ENCODE measurements around the gene C1orf174. TPM values are rescaled to one million over a fixed set of nuclear protein-coding genes. Genes with fewer than 3 reads are reported as not detected.
A peak's percentile ranks its signal among the peaks of the same experiment; 100 is the strongest.

The C1orf174 gene
- total RNA-seq, 2 experiments from 2014 or later = 28.5 TPM

DNA sequence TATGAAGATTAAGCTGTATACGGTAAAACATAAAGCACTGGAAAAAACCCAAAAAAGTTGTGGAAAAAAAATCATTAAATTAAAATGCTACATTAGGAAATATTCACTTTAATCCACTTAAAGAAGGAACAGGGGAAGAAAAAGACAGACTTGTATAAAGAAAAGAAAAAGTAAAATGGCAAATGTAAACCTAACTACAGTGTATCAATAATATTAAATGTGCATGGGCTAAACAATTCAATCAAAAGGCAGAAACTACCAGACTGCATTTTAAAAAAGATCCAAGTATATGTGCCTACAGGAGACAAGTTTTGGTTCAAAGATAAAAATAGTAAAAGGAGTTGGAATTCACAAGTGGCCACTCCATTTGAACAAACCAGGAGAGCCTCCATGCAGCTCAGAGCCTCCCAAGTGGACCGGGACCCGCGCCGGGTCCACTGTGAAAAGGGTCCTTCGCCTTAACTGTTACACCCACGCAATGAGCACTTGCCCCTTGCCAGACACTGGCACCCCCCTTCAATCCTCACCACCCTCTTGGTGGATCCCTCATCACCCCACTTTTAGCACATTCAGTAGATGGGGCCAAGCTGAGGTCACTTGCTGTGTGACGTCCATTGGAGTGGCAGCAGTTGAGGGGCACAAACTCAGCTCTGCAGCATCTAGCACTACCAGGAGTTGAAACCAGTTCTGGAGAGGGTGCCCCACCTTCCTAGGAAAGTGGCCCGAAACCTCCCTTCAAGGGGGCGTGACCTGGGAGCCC lies 898 bp downstream of the C1orf174 start:
- Mint-ChIP-seq H3K9me3 (ENCODE audit: insufficient read depth) (no peaks in the 10 kb centered on the region), H3K27me3 (ENCODE audit: low read depth) (no peaks in the 10 kb centered on the region), H3K27ac (peak overlapping the region; percentile 99), H3K4me1 (ENCODE audit: low read depth) (peaks cover 60% of the 10 kb centered on the region), H3K4me3 (peak overlapping the region; percentile 96), H3K36me3 (ENCODE audit: low read depth) (peaks cover 27% of the 10 kb centered on the region)
- ChIA-PET CTCF (interaction anchor here (0.8 to 7.1 kb wide), 2 partner anchors 15 to 42 kb away, joined by 4 to 37 read pairs; partner anchors contain the start of genes CEP104 and DFFB), POLR2A (interaction anchor here (0.7 to 2.4 kb wide), 3 partner anchors 8 to 63 kb away, joined by 4 to 12 read pairs (median 6); partner anchors contain the start of genes CEP104 and DFFB)
- no peak for DNase-seq
- ATAC-seq = no peak

DNA sequence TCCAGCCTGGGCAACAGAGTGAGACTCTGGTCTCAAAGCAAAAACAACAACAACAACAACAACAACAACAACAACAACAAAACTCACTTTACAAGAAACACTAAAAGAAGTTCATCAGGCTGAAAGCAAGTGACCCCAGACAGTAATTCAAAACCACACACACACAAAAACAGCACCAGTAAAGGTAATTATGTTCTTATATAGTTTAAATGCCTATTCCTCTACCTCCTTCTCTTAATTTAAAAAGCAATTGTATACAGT lies 1.7 kb downstream of the C1orf174 start:
- Mint-ChIP-seq H3K9me3 (ENCODE audit: insufficient read depth) (no peaks in the 10 kb centered on the region), H3K27me3 (ENCODE audit: low read depth) (no peaks in the 10 kb centered on the region), H3K4me3 (peak overlapping the region; percentile 96), H3K4me1 (ENCODE audit: low read depth) (peaks cover 53% of the 10 kb centered on the region), H3K27ac (no peak overlapping the region), H3K36me3 (ENCODE audit: low read depth) (peaks cover 29% of the 10 kb centered on the region)
- ChIA-PET CTCF (interaction anchor here (7.1 kb wide), 1 partner anchor 41 kb away, joined by 37 read pairs; the partner anchor contains the start of genes CEP104 and DFFB), POLR2A (no interaction called here)
- no peak for DNase-seq
- ATAC-seq = no peak

DNA sequence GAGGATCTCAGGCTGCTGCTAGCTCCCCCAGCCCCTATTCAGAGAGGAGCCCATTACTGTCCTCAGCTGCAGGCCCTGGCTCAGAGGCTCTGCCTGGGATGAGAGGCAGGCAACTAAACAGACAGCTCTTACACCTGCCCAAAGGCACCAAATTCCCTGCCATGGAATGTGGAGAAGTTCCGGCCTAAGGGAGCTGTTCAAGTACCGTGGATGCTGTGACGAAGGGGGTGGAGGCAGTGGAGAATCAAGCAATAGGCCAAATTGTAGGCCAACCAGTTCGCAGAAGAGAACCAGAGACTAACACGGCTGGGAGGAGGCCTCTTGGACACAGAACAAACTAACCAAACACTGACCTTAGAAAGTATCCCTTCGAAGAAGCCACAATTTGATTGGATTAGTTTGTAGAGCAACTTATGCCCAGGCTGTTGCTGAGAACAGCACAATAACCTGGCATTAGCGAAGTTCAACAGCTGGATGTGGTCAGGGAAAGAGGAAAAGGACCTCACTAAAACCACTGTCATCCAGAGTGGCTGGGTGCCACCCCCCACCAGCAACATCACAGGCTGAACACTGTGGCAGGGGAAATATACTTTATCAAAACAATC lies 3.6 kb downstream of the C1orf174 start:
- no peak for DNase-seq
- POLR2A ChIA-PET = no interaction called here
- CTCF ChIA-PET = no interaction called here
- H3K27me3 Mint-ChIP-seq (ENCODE audit: low read depth) = no peaks in the 10 kb centered on the region
- H3K4me3 Mint-ChIP-seq = no peak overlapping the region
- no peaks in the 10 kb centered on the region for H3K9me3 Mint-ChIP-seq (ENCODE audit: insufficient read depth)
- ATAC-seq = no peak
- peaks cover 38% of the 10 kb centered on the region for H3K4me1 Mint-ChIP-seq (ENCODE audit: low read depth)
- no peak overlapping the region for H3K27ac Mint-ChIP-seq
- peaks cover 33% of the 10 kb centered on the region for H3K36me3 Mint-ChIP-seq (ENCODE audit: low read depth)

DNA sequence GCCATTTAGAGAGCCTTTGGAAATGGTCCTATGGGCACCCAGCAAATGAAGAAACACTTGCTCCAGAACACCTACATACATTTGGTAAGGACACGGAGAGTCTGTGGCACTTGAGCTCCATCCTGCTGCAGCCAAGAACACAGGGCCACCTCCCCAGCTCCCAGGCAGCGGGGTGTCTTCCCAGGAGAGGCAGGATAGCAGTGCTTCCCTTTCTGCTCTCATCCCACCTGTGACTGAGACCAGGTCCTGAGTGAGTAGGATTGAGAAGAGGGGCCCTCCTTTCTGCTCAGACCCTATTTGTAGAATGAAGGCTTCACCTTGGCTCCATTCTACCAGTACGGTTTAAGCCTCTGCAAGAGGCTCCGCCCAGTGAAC lies 4.1 kb downstream of the C1orf174 start:
- ChIA-PET POLR2A (interaction anchor here (1.0 kb wide), 1 partner anchor 9 kb away, joined by 3 read pairs; no protein-coding TSS in a partner anchor), CTCF (no interaction called here)
- DNase-seq (no peak), ATAC-seq (no peak)
- Mint-ChIP-seq H3K27ac (no peak overlapping the region), H3K36me3 (ENCODE audit: low read depth) (peaks cover 35% of the 10 kb centered on the region), H3K4me3 (no peak overlapping the region), H3K9me3 (ENCODE audit: insufficient read depth) (no peaks in the 10 kb centered on the region), H3K4me1 (ENCODE audit: low read depth) (peaks cover 40% of the 10 kb centered on the region), H3K27me3 (ENCODE audit: low read depth) (no peaks in the 10 kb centered on the region)

DNA sequence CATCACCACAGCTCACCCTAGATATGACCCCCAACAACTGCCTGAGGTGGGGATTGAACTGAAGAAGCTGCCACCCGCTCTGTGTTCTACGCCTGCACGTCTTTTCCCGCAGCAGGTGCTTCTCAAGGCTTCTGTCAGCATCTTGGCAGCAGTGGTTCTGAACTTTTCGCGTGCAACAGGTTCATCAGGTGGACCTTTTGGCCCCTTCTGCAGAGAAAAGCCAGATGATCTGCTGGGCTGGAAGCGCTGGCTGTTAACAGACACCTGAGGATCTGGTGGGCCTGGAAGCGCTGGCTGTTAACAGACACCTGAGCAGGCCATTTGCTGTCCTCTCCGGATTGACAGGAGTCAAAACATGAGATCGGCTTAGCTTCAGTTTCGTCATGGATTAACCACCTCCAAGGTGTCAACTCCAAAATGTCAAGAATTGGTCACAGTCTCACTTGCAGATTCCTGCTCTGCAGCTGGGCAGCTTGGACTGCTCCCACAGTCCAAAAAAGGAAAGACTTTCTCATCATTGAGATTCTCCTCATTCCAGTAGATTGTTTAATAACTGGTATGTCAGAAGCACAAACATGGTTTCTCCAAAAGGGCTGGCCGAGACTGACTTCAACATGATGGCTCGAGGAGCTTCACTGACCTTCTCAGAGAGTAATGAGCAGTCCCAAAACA lies 4.7 kb downstream of the C1orf174 start:
- H3K4me1 Mint-ChIP-seq (ENCODE audit: low read depth) = peaks cover 45% of the 10 kb centered on the region
- H3K27me3 Mint-ChIP-seq (ENCODE audit: low read depth) = no peaks in the 10 kb centered on the region
- peaks cover 40% of the 10 kb centered on the region for H3K36me3 Mint-ChIP-seq (ENCODE audit: low read depth)
- ATAC-seq (no peak), DNase-seq (no peak)
- ChIA-PET POLR2A (interaction anchor here (1.0 kb wide), 1 partner anchor 8 kb away, joined by 3 read pairs; no protein-coding TSS in a partner anchor), CTCF (no interaction called here)
- H3K9me3 Mint-ChIP-seq (ENCODE audit: insufficient read depth) = no peaks in the 10 kb centered on the region
- H3K27ac Mint-ChIP-seq = no peak overlapping the region
- H3K4me3 Mint-ChIP-seq = no peak overlapping the region

DNA sequence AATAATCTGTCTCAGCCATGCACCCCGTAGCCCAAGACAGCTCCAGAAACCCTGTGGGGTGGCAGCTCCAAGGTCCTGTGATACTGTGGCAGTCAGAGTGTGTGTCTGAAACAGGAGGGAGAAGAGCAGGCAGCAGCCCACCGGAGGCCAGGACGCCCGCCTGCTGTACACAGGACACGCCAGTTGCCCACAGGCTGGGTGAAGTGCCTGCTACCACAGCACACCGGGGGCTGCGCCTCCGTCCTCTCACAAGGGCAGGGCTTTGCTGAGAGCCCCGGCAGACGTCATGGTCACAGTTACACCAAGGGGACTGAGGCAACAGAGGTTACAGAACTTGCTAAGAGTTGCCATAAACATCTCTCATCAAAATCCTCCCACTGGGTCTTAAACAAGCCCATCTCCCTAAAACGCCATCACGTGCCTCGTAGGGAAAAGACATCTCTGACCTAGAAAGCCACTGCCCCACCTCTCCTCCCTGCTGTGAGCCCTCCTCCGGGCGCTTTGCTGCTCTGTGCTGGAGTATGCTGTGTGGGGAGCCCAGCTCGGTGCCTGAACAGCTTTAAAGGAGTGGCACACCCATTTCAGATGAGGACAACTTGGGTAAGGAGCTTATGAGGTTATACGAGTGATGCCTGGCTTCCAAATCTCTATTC lies 5.3 kb downstream of the C1orf174 start:
- H3K27me3 Mint-ChIP-seq (ENCODE audit: low read depth) = no peaks in the 10 kb centered on the region
- ChIA-PET POLR2A (interaction anchor here (1.0 kb wide), 1 partner anchor 8 kb away, joined by 3 read pairs; no protein-coding TSS in a partner anchor), CTCF (no interaction called here)
- DNase-seq (no peak), ATAC-seq (no peak)
- peaks cover 46% of the 10 kb centered on the region for H3K36me3 Mint-ChIP-seq (ENCODE audit: low read depth)
- H3K27ac Mint-ChIP-seq = no peak overlapping the region
- H3K4me1 Mint-ChIP-seq (ENCODE audit: low read depth) = peaks cover 50% of the 10 kb centered on the region
- H3K4me3 Mint-ChIP-seq = no peak overlapping the region
- no peaks in the 10 kb centered on the region for H3K9me3 Mint-ChIP-seq (ENCODE audit: insufficient read depth)

DNA sequence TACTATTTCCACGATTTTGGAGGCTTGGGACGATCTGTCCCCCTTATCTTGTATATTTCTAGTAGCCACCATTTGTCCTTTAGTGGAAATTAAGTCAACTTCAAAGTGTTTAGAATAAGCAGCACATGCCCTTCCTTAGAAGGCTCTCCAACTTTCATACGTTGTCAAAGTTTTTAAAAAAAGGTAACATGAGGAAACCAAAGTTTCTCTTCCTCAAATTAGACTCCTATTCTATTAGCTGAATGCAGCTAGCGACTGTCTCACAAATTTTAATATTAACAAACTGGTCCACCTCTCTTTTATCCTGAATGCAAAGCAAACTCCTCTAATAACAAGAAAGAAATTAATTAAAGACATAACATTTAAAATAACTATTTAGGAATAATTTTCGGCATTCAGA lies 6.9 kb downstream of the C1orf174 start:
- Mint-ChIP-seq H3K9me3 (ENCODE audit: insufficient read depth) (no peaks in the 10 kb centered on the region), H3K4me1 (ENCODE audit: low read depth) (peaks cover 39% of the 10 kb centered on the region), H3K4me3 (no peak overlapping the region), H3K27me3 (ENCODE audit: low read depth) (no peaks in the 10 kb centered on the region), H3K36me3 (ENCODE audit: low read depth) (peaks cover 49% of the 10 kb centered on the region), H3K27ac (no peak overlapping the region)
- CTCF ChIA-PET = interaction anchor here (1.3 kb wide), 1 partner anchor 8 kb away, joined by 3 read pairs; no protein-coding TSS in a partner anchor
- ATAC-seq (no peak), DNase-seq (no peak)
- POLR2A ChIA-PET = no interaction called here

DNA sequence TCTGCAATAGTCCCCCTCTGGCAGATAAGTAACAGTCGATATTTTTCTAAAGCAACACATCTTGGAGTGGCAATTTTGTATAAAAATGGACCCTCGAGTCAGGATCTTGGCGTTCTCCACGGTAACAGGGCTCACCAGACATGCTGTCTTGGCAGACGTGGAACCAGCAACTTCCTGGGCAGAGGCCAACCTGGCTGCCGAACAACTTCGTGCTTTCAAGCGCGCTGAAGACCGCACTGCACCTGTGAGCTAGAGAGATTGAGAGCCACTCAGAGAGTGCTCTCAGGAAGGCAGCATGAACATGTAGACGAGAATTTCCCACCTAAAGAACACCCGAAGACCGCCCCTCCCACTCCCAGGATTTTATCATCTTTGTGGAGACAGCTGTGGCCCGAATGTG lies 7.3 kb downstream of the C1orf174 start:
- peaks cover 35% of the 10 kb centered on the region for H3K4me1 Mint-ChIP-seq (ENCODE audit: low read depth)
- no peaks in the 10 kb centered on the region for H3K27me3 Mint-ChIP-seq (ENCODE audit: low read depth)
- ChIA-PET POLR2A (no interaction called here), CTCF (interaction anchor here (1.3 kb wide), 1 partner anchor 8 kb away, joined by 3 read pairs; no protein-coding TSS in a partner anchor)
- H3K4me3 Mint-ChIP-seq = no peak overlapping the region
- H3K27ac Mint-ChIP-seq = peak overlapping the region; percentile 18
- ATAC-seq = no peak
- DNase-seq = no peak
- no peaks in the 10 kb centered on the region for H3K9me3 Mint-ChIP-seq (ENCODE audit: insufficient read depth)
- H3K36me3 Mint-ChIP-seq (ENCODE audit: low read depth) = peaks cover 49% of the 10 kb centered on the region

DNA sequence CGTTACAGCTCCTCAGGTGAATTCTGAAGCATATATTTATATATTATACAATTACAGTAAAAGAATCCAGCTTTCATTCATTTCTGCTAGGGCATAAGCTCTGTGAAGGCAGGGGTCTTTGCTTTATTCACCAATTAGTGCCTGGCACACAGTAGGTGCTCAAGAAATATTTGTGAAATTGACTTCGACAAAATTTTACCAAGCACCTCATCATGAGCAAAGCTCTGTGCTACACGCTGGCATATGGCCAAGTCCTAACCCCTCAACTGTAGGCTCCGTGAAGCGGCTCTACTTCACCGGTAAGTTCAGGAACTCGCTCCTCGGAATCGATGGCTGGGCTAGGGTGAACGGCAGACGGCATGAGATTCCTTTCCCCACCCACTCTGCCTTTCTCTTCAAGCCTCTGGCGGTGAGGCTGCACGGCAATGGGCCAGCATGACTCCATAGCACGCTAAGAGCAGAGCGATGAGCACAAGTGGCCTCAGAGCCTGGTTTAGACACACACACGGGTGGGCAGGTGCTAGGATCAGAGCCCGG lies 8.7 kb downstream of the C1orf174 start:
- Mint-ChIP-seq H3K36me3 (ENCODE audit: low read depth) (peaks cover 44% of the 10 kb centered on the region), H3K4me3 (no peak overlapping the region), H3K4me1 (ENCODE audit: low read depth) (peaks cover 23% of the 10 kb centered on the region), H3K27me3 (ENCODE audit: low read depth) (no peaks in the 10 kb centered on the region), H3K9me3 (ENCODE audit: insufficient read depth) (no peaks in the 10 kb centered on the region), H3K27ac (no peak overlapping the region)
- DNase-seq = no peak
- POLR2A ChIA-PET = interaction anchor here (0.7 to 1.2 kb wide), 2 partner anchors 9 to 11 kb away, joined by 4 to 6 read pairs; partner anchors contain the start of gene C1orf174
- no peak for ATAC-seq
- CTCF ChIA-PET = no interaction called here

DNA sequence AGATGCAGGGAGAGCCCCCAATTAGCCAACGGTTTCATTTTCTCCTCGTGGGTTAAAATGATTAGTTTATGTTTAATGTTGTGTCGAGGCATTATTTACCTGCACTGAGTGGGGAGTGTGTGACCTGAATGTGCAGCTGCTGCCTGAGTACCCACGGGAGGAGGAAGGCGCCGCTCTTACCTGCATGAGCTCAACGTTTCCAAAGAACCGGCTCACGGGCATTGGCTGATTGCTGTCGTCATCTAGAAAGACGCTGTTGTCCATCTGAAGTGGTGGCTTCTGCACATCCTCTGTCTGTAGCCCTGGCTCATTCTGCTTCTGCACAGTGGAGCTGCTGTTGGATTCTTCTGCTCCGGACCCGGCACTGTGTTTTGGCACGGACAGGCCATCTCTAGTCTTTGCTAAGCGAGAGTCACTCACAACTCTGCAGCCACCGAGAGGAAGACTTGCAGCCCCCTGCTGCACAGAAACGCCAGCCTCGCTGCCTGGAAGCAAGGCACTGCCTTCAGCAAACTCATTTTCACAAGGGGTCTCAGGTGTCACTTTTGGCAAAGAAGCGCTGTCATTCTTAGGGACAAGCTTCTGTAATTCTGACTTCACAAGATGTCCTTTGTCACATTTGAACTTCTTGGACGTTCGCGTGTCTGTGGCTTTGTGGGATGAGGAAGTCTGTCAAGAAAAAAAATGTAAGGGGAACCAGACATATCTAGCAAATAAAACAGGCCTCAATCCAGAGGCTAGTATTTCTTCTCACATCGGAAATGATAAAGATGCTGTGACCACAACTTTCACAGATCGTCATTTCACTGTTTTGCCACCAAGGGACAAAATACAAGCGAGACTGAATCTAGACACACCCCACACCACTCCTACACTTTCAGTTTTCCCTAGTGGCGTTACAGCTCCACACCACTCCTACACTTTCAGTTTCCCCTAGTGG lies 9.4 kb downstream of the C1orf174 start:
- POLR2A ChIA-PET = interaction anchor here (0.7 to 1.2 kb wide), 2 partner anchors 9 to 12 kb away, joined by 4 to 6 read pairs; partner anchors contain the start of gene C1orf174
- ATAC-seq = peak; percentile 73
- Mint-ChIP-seq H3K9me3 (ENCODE audit: insufficient read depth) (no peaks in the 10 kb centered on the region), H3K27me3 (ENCODE audit: low read depth) (no peaks in the 10 kb centered on the region), H3K4me3 (no peak overlapping the region), H3K36me3 (ENCODE audit: low read depth) (peaks cover 39% of the 10 kb centered on the region), H3K4me1 (ENCODE audit: low read depth) (peaks cover 20% of the 10 kb centered on the region), H3K27ac (peak overlapping the region; percentile 37)
- DNase-seq = no peak
- CTCF ChIA-PET = no interaction called here

DNA sequence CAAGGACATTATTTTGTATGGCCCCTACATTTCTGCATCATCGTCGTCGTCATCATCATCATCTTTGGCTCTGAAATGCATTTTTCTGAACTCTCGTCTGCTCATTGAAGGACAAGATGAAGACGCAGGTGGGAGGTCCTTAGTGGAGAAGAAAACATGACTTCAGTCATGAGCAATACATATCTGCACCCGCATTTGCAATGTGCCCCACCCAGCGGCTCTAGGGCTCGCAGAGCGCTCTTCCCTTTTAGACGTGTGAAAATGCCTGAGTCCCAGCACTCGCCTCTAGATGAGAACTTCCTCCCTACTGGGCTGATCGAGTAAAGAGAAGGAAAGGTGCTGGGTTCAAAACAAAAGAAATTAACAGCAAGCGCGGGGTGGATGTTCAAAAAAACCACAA lies 10.1 kb downstream of the C1orf174 start:
- CTCF ChIA-PET = interaction anchor here (3.0 kb wide), 1 partner anchor 32 kb away, joined by 8 read pairs; the partner anchor contains the start of gene DFFB
- peaks cover 38% of the 10 kb centered on the region for H3K36me3 Mint-ChIP-seq (ENCODE audit: low read depth)
- POLR2A ChIA-PET = no interaction called here
- H3K27ac Mint-ChIP-seq = peak overlapping the region; percentile 2
- no peaks in the 10 kb centered on the region for H3K9me3 Mint-ChIP-seq (ENCODE audit: insufficient read depth)
- ATAC-seq (no peak), DNase-seq (no peak)
- no peak overlapping the region for H3K4me3 Mint-ChIP-seq
- peaks cover 20% of the 10 kb centered on the region for H3K4me1 Mint-ChIP-seq (ENCODE audit: low read depth)
- no peaks in the 10 kb centered on the region for H3K27me3 Mint-ChIP-seq (ENCODE audit: low read depth)
